ENCODE measurements around the gene DMBT1.

The DMBT1 gene

DNA sequence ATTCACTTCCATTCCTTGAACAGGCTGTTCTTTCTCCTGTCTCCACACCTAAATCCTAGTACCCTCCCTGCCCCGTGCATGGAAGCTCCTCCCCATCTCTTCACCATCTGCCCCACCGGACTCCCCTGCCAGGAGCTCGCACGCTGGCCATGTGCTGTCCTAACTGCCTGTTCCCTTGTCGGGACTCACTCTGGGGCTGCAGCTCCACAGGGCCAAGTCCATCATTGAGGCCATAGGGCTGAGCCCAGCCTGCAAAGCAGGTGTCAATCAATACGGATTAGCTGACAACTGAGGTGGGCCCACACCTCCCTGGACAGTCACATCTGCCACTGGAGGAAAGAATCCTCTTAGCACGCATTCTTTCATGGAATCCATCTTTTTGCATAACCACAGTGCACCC lies 41.4 kb upstream of the DMBT1 start:
- H3K4me3 ChIP-seq (ENCODE audit: low read depth, low read length): no peak overlapping the region
- TF ChIP-seq, protein P1, sequence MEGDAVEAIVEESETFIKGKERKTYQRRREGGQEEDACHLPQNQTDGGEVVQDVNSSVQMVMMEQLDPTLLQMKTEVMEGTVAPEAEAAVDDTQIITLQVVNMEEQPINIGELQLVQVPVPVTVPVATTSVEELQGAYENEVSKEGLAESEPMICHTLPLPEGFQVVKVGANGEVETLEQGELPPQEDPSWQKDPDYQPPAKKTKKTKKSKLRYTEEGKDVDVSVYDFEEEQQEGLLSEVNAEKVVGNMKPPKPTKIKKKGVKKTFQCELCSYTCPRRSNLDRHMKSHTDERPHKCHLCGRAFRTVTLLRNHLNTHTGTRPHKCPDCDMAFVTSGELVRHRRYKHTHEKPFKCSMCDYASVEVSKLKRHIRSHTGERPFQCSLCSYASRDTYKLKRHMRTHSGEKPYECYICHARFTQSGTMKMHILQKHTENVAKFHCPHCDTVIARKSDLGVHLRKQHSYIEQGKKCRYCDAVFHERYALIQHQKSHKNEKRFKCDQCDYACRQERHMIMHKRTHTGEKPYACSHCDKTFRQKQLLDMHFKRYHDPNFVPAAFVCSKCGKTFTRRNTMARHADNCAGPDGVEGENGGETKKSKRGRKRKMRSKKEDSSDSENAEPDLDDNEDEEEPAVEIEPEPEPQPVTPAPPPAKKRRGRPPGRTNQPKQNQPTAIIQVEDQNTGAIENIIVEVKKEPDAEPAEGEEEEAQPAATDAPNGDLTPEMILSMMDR (IDR thresholded peaks at IDR 0.05; ENCODE audit: low read depth, low read length, missing control alignments): no peak
- no peak for DNase-seq (ENCODE audit: low read depth)

DNA sequence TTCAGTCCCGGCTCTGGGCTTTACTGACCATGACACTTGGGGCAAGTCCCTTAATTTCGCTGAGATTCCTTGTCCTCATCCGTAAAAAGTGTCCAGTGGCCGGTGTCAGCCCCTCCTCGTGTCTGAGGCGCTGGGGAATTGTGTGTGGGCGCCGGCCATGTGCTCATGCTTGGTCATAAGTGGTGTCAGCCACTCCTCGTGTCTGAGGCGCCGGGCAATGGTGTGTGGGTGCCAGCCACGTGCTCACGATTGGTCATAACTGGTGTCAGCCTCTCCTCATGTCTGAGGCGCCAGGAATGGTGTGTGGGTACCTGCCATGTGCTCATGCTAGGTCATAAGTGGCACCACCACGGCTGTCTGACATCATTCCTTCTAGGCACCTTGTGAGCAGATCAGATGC lies 40.7 kb upstream of the DMBT1 start:
- no peak overlapping the region for H3K4me3 ChIP-seq (ENCODE audit: low read depth, low read length)
- TF ChIP-seq, protein P1 (IDR thresholded peaks at IDR 0.05; ENCODE audit: low read depth, low read length, missing control alignments): no peak
- no peak for DNase-seq (ENCODE audit: low read depth)

DNA sequence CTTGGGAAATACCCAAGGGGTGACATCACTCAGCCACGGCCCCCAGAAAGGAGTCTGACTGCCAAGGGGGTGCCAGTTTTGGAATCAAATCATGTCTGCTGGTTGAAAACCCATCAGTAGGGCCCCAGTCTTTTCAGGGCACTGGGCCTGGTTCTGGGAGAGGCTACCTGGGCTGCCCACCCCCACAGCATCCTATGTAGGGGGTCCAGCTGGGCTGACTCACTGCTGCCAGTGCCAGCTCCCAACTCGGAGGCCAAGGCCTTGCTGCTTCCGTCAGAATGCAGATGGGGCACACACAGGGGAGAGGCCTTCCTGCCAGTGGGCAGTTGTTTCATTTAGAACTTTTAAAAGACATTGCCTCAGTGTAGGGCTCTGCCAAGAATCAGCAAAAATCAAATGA lies 39.5 kb upstream of the DMBT1 start:
- H3K4me3 ChIP-seq (ENCODE audit: low read depth, low read length): no peak overlapping the region
- TF ChIP-seq, protein P1 (IDR thresholded peaks at IDR 0.05; ENCODE audit: low read depth, low read length, missing control alignments): no peak
- no peak for DNase-seq (ENCODE audit: low read depth)

DNA sequence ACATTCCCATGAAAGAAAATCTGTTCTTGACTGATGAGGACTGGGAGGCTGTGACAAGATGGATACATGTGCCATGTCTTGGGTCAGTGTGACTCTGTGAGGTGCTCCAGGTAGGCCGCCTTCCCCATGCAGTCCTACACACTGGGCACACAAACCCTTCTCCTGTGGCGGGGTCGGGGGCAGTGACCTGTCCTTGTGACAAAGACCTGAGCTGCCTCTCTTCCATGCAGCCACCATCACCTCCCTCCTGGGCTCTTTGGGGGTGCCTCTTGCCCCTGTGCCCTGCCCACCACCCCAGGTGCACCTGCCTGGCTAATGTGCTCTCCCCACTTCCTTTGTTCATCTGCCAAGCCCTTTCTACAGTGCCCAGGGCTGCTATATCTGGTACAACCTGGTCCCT lies 35.7 kb upstream of the DMBT1 start:
- TF ChIP-seq, protein P1 (IDR thresholded peaks at IDR 0.05; ENCODE audit: low read depth, low read length, missing control alignments): no peak
- no peak overlapping the region for H3K4me3 ChIP-seq (ENCODE audit: low read depth, low read length)
- DNase-seq (ENCODE audit: low read depth): no peak

DNA sequence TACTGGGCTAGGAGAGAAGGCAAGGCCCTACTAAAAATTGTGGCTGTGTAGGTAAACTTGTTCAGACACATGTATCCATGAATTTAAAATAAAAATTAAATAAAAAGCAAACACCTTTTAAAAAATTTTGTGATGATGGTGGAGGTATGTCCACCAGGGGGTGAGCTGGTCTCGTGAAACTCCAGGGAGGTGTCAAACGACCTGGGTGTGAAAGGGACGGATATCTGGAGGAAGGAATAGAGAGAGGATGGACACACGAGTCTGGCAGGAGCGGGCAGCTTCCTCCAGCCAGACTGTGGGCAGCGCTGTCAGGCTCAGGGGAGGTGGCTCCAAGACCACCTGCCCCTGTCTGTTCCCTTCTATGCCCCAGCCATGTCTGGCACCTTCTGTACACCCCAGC lies 34.8 kb upstream of the DMBT1 start:
- DNase-seq (ENCODE audit: low read depth): no peak
- no peak overlapping the region for H3K4me3 ChIP-seq (ENCODE audit: low read depth, low read length)
- TF ChIP-seq, protein P1 (IDR thresholded peaks at IDR 0.05; ENCODE audit: low read depth, low read length, missing control alignments): no peak

DNA sequence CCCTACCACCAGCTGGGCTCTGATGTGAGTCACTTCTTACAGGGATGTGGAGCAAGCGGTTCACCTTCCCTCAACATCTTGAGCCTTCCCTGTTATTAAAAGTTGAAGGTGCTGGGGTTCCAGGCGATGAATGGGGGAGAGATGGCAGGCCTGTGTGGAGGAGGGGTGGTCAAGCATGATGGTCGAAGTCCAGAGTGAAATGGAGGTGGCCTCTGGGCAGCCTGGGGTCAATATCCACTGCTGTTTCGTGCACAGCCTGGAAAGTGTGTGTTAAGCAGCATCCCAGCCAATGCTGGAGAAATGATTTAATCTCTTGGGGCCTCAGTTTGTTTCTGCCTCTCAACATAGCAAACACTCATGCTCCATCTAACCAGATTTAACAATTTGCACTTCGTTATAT lies 33.7 kb upstream of the DMBT1 start:
- TF ChIP-seq, protein P1 (IDR thresholded peaks at IDR 0.05; ENCODE audit: low read depth, low read length, missing control alignments): no peak
- DNase-seq (ENCODE audit: low read depth): no peak
- no peak overlapping the region for H3K4me3 ChIP-seq (ENCODE audit: low read depth, low read length)

DNA sequence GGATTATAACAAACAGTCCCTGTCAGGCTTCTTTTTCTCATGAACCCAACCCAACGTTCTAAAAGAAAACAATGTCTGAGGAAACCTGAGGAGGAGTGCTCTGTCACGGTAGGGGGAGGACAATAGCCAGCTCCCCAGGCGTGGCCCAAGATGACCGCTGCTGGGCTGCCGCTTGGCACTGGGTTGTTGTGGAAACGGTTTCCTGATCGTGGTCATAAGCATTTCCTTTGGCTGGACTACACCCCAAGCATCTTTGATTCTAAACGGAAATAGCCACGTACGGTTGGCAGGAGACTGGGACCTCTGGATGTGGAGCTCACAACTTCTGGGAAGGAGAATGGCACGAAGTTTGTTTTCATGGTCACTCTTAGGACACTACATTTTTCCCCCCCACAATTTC lies 30.4 kb upstream of the DMBT1 start:
- TF ChIP-seq, protein P1 (IDR thresholded peaks at IDR 0.05; ENCODE audit: low read depth, low read length, missing control alignments): no peak
- no peak overlapping the region for H3K4me3 ChIP-seq (ENCODE audit: low read depth, low read length)
- no peak for DNase-seq (ENCODE audit: low read depth)
